Measurements from ENCODE around the gene FAM174C. TPM values are rescaled to one million over a fixed set of nuclear protein-coding genes. Genes with fewer than 3 reads are reported as not detected.
A peak's percentile ranks its signal among the peaks of the same experiment; 100 is the strongest.

The FAM174C gene
- total and polyA plus RNA-seq, 10 of the 15 experiments (the other 5 are each of a cell fraction or from before 2014, with no cell fraction given) = 0.89 to 94.6 (median 43.6) TPM

DNA sequence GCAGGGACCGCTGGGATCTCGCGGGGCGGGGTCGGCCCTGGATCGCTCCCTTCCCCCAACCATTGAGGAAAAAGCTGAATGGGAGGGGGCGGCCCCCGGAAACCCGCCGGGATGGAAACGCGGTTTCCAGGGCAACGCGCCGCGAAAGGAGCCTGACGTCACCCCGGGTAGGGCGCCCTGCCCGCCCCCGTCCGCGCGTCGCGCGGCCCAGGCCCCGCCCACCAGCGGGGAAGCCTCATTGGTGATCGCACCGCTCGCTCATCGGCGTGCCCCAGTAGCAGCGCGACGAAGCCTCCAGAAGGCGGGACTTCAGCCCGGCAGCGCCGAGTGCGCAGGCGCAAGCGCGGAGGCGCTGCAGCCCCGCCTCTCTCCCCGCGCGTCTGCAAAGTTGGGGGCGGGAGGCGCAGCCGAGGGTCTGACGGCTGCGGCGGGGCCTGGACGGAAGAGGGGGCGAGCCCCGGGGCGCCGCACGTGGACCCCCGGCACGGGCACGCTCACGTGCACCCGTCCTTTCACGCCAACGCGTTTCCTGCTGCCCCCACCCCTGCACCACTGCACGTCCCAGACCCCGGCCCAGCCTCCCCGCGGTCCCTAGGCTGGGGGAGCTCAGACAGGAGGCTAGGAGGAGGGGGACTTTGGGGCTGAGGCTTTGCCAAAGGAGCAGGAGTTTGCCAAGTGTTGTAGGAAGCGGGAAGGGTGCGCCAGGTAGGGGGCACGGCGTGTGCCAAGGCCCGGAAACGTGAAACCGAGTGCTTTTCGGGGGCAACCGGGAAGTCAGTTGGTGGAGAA, 14.4 kb upstream of the FAM174C start (continued):
- TF ChIP-seq, protein P1, sequence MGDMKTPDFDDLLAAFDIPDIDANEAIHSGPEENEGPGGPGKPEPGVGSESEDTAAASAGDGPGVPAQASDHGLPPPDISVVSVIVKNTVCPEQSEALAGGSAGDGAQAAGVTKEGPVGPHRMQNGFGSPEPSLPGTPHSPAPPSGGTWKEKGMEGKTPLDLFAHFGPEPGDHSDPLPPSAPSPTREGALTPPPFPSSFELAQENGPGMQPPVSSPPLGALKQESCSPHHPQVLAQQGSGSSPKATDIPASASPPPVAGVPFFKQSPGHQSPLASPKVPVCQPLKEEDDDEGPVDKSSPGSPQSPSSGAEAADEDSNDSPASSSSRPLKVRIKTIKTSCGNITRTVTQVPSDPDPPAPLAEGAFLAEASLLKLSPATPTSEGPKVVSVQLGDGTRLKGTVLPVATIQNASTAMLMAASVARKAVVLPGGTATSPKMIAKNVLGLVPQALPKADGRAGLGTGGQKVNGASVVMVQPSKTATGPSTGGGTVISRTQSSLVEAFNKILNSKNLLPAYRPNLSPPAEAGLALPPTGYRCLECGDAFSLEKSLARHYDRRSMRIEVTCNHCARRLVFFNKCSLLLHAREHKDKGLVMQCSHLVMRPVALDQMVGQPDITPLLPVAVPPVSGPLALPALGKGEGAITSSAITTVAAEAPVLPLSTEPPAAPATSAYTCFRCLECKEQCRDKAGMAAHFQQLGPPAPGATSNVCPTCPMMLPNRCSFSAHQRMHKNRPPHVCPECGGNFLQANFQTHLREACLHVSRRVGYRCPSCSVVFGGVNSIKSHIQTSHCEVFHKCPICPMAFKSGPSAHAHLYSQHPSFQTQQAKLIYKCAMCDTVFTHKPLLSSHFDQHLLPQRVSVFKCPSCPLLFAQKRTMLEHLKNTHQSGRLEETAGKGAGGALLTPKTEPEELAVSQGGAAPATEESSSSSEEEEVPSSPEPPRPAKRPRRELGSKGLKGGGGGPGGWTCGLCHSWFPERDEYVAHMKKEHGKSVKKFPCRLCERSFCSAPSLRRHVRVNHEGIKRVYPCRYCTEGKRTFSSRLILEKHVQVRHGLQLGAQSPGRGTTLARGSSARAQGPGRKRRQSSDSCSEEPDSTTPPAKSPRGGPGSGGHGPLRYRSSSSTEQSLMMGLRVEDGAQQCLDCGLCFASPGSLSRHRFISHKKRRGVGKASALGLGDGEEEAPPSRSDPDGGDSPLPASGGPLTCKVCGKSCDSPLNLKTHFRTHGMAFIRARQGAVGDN (IDR thresholded peaks at IDR 0.05) = no peak
- TF ChIP-seq, protein P2, sequence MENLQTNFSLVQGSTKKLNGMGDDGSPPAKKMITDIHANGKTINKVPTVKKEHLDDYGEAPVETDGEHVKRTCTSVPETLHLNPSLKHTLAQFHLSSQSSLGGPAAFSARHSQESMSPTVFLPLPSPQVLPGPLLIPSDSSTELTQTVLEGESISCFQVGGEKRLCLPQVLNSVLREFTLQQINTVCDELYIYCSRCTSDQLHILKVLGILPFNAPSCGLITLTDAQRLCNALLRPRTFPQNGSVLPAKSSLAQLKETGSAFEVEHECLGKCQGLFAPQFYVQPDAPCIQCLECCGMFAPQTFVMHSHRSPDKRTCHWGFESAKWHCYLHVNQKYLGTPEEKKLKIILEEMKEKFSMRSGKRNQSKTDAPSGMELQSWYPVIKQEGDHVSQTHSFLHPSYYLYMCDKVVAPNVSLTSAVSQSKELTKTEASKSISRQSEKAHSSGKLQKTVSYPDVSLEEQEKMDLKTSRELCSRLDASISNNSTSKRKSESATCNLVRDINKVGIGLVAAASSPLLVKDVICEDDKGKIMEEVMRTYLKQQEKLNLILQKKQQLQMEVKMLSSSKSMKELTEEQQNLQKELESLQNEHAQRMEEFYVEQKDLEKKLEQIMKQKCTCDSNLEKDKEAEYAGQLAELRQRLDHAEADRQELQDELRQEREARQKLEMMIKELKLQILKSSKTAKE (IDR thresholded peaks at IDR 0.05; ENCODE audit: low read depth, poor library complexity, severe bottlenecking) = no peak
- TF ChIP-seq IRF4 (IDR thresholded peaks at IDR 0.05; ENCODE audit: low read depth, low read length) (no peak), NR2C1 (IDR thresholded peaks at IDR 0.05) (no peak), FOXM1 (IDR thresholded peaks at IDR 0.05; ENCODE audit: low read depth, low read length) (no peak), SP1 (IDR thresholded peaks at IDR 0.05; ENCODE audit: low read depth, low read length) (peak; percentile 95), SRF (IDR thresholded peaks at IDR 0.05; ENCODE audit: low read depth in 2 of 2, low read length in 2 of 2) (0 out of 4 replicates have a peak, but pooled peaks of 1 of the 2 experiments have one; percentile 60), CHD1 (IDR thresholded peaks at IDR 0.05; ENCODE audit: low read depth, low read length) (no peak), EED (IDR thresholded peaks at IDR 0.05; ENCODE audit: low read depth) (no peak), KDM1A (IDR thresholded peaks at IDR 0.05; ENCODE audit: borderline replicate concordance) (no peak), ZNF207 (IDR thresholded peaks at IDR 0.05; ENCODE audit: borderline replicate concordance) (no peak; the same call in 1 of the 2 replicates), POLR2AphosphoS5 (IDR thresholded peaks at IDR 0.05; ENCODE audit: low read length) (no peak), BCL11A (IDR thresholded peaks at IDR 0.05; ENCODE audit: low read depth, low read length) (no peak), TBL1XR1 (IDR thresholded peaks at IDR 0.05; ENCODE audit: low read depth, low read length) (no peak)
- TF ChIP-seq, protein P3, sequence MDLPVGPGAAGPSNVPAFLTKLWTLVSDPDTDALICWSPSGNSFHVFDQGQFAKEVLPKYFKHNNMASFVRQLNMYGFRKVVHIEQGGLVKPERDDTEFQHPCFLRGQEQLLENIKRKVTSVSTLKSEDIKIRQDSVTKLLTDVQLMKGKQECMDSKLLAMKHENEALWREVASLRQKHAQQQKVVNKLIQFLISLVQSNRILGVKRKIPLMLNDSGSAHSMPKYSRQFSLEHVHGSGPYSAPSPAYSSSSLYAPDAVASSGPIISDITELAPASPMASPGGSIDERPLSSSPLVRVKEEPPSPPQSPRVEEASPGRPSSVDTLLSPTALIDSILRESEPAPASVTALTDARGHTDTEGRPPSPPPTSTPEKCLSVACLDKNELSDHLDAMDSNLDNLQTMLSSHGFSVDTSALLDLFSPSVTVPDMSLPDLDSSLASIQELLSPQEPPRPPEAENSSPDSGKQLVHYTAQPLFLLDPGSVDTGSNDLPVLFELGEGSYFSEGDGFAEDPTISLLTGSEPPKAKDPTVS (IDR thresholded peaks at IDR 0.05; ENCODE audit: low read depth, low read length) = no peak
- TF ChIP-seq, protein P4, sequence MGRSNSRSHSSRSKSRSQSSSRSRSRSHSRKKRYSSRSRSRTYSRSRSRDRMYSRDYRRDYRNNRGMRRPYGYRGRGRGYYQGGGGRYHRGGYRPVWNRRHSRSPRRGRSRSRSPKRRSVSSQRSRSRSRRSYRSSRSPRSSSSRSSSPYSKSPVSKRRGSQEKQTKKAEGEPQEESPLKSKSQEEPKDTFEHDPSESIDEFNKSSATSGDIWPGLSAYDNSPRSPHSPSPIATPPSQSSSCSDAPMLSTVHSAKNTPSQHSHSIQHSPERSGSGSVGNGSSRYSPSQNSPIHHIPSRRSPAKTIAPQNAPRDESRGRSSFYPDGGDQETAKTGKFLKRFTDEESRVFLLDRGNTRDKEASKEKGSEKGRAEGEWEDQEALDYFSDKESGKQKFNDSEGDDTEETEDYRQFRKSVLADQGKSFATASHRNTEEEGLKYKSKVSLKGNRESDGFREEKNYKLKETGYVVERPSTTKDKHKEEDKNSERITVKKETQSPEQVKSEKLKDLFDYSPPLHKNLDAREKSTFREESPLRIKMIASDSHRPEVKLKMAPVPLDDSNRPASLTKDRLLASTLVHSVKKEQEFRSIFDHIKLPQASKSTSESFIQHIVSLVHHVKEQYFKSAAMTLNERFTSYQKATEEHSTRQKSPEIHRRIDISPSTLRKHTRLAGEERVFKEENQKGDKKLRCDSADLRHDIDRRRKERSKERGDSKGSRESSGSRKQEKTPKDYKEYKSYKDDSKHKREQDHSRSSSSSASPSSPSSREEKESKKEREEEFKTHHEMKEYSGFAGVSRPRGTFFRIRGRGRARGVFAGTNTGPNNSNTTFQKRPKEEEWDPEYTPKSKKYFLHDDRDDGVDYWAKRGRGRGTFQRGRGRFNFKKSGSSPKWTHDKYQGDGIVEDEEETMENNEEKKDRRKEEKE (IDR thresholded peaks at IDR 0.05) = no peak
- TF ChIP-seq, protein P5, sequence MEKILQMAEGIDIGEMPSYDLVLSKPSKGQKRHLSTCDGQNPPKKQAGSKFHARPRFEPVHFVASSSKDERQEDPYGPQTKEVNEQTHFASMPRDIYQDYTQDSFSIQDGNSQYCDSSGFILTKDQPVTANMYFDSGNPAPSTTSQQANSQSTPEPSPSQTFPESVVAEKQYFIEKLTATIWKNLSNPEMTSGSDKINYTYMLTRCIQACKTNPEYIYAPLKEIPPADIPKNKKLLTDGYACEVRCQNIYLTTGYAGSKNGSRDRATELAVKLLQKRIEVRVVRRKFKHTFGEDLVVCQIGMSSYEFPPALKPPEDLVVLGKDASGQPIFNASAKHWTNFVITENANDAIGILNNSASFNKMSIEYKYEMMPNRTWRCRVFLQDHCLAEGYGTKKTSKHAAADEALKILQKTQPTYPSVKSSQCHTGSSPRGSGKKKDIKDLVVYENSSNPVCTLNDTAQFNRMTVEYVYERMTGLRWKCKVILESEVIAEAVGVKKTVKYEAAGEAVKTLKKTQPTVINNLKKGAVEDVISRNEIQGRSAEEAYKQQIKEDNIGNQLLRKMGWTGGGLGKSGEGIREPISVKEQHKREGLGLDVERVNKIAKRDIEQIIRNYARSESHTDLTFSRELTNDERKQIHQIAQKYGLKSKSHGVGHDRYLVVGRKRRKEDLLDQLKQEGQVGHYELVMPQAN (conservative IDR thresholded peaks at IDR 0.05) = peak; percentile 62; the same call in 1 of the 2 replicates

Data from GM12878 (cell line).